Limb (tissue), 2 donors: ENCODE data around the gene PPARD.
"Not testable (repeated sequence)": the region's sequence is repeated elsewhere in the genome, so short reads cannot be mapped to it uniquely, and the experiment has no call there.

ENCODE experiments used
- DNase-seq, 2 donors: peaks; one replicate each; pipeline ENCODE4 v3.0.0-alpha.2; 2016; ENCODE audit errors: extremely low spot score in 2 of 2

Gene PPARD

DNA sequence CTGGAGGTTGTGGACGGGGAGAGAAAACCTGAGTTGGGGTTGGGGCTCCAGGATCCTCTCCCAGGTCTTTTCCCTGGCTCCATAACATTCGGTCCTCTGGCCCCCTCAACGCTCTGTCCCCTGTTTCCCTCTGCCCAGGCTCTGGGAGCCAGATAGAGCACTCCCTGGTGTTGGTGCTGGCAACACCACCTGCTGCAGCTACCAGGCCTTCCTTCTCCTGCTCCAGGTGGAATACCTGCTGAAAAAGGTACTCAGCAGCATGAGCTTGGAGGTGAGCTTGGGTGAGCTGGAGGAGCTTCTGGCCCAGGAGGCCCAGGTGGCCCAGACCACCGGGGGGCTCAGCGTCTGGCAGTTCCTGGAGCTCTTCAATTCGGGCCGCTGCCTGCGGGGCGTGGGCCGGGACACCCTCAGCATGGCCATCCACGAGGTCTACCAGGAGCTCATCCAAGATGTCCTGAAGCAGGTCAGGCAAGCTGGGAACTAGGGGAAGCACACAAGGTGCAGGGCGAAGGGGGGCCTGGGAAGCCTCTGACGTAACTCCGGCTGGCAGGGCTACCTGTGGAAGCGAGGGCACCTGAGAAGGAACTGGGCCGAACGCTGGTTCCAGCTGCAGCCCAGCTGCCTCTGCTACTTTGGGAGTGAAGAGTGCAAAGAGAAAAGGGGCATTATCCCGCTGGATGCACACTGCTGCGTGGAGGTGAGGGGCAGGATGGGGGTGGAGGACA is 30.1 kb upstream of the PPARD start:
- no peak for DNase-seq

DNA sequence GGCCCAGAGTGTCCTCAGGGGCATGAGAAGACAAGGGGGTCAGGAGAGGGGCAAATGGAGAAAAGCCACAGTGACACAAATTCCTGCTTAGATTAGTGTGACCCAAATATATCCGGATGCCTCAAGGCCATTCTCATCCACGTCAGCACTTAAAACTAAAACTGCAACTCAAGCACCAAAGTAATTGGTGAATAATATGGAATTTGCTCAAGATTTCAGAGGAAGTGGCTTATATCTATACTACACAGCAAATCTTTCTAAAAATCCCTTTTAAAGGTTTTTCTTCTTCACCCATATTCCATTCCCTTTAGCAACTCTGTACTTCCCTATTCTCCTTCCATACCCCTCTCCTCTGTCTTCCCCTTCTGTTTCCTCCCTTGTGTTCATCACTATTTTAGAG is 29.6 kb upstream of the PPARD start:
- DNase-seq: no peak

DNA sequence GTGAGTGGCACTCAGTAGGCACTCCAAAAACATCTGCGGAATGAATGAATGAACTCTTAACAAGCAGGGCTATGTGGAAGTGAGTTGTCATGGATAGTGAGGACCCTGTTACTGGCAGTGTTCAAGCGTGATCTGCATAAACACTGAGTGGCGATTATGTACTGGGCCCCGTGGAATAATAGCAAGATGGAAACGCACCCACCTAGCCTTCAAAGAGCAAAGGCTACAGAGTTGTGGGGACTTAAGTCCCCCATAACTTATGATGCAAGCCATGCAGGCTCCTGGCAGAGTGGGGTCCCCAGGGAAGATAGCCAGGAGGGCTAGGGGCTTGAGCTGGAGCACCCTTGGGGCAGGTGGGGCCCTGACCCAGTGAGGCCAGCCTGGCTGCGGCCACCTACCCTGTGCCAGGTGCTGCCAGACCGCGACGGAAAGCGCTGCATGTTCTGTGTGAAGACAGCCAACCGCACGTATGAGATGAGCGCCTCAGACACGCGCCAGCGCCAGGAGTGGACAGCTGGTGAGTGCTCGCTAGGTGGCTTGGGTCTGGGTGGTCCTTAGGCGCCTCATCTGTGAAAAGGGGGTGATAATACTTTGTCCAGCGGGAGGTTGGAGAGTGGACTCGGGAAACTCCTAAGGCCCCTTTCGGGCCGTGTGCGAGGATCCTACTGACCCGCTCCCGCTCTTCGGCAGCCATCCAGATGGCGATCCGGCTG is 24.7 kb upstream of the PPARD start:
- DNase-seq: peak in 1 of 2 donors; percentile 6

DNA sequence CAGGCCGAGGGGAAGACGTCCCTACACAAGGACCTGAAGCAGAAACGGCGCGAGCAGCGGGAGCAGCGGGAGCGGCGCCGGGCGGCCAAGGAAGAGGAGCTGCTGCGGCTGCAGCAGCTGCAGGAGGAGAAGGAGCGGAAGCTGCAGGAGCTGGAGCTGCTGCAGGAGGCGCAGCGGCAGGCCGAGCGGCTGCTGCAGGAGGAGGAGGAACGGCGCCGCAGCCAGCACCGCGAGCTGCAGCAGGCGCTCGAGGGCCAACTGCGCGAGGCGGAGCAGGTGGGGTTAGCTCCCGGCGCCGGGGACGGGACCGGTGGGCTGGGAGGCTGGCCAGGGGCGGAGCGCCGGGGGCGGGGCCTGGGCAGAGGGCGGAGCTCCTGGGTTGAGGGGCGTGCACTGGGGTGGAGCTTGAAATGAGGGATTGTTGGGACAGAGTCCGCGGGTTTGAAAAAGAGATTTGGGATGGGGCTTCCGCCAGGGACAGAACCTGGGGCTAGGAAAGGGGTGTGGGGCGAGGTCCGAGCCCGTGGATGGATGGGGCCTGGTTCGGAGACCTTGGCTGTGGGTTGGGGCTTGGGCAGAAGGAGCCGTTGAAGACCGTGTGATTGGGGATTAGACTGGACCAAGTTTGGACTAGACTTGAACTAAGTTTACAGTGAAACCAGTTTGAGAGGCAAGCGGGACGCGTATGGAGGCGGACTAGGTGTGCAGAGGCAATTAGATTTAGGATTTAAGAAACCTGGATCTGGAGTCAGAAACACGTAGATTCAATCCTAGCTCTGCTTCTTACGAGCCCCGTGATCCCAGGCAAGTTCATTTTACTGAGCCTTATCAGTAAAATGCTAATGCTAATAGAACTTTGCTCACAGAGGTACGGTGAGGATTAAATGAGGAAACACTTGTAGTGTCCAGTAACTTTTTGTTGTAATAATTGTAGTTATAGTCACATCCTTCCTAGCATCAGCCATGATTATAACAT is 23.9 kb upstream of the PPARD start:
- DNase-seq: peak; percentile 76 to 96

DNA sequence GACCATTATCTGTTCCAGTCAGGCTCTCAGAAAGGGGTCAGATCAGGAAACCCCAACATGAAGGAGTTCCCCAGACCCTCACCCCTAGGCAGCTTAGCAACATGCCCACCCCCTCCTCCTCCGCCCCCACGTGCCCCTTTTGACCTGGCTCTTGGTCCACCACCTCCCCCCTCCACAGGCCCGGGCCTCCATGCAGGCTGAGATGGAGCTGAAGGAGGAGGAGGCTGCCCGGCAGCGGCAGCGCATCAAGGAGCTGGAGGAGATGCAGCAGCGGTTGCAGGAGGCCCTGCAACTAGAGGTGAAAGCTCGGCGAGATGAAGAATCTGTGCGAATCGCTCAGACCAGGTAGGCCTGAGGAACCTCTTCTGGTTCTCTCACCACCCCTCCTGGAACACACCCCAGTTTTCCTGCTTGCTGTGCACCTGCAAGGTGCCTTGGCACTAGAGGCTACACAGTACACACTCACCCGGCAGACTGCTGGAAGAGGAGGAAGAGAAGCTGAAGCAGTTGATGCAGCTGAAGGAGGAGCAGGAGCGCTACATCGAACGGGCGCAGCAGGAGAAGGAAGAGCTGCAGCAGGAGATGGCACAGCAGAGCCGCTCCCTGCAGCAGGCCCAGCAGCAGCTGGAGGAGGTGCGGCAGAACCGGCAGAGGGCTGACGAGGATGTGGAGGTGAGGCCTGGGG is 22.9 kb upstream of the PPARD start:
- no peak for DNase-seq

DNA sequence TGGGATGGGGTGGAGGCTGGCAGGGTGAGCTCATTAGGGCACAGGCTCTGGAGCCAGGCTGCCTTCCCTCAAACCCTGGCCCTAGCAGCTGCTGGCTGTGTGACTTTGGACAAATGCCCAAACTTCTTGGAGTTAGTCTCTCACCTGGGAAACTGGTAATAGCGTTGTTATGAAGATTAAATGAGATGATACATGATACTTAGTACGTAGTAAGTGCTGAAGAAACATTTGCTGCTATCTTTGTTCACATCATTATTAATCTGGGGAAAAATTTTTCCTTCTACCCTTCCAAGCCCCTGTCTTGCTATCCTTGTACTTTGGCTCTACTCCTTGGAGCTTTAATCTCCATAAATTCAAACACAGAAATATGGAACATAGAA is 22.3 kb upstream of the PPARD start:
- DNase-seq: no peak

DNA sequence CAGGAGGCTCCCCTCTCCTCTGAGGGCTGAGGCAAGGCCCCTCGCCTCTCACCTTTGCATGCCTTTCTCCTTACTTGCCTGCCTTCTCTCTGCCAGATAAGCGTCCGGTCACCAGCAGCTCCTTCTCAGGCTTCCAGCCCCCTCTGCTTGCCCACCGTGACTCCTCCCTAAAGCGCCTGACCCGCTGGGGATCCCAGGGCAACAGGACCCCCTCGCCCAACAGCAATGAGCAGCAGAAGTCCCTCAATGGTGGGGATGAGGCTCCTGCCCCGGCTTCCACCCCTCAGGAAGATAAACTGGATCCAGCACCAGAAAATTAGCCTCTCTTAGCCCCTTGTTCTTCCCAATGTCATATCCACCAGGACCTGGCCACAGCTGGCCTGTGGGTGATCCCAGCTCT is 21.3 kb upstream of the PPARD start:
- no peak for DNase-seq

DNA sequence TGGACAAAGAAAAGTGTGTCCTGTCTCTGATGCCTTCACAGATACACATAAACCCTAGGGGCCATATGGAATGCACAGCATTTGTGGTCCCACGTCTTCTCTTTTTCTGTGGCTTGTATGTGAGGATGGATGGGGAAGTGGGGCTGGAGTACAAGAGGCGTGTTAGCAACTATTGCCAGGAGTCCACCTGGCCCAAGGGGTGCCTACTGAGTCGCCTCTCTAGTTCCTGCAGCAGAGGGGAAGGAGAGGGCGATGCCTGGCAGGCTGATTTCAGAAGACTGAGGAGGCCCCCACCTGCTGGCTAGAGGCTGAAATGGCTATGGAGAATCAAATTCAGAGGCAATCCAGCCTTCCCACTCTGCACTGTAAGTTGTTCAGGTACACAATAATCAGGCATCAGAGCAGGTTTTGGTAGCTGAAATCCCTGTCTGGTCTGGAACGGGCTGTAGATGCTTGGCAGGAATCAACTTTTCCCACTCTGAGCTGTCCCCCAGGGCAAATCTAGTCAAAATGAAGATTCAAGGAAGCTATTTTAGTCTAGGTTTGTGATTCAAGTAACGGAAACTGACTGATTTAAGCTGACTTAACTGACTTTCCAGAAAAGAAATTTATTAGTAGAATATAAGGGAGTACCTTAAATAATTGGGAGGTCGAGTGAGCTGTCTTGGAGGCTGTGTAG is 14.9 kb upstream of the PPARD start:
- DNase-seq: peak; percentile 32 to 59

DNA sequence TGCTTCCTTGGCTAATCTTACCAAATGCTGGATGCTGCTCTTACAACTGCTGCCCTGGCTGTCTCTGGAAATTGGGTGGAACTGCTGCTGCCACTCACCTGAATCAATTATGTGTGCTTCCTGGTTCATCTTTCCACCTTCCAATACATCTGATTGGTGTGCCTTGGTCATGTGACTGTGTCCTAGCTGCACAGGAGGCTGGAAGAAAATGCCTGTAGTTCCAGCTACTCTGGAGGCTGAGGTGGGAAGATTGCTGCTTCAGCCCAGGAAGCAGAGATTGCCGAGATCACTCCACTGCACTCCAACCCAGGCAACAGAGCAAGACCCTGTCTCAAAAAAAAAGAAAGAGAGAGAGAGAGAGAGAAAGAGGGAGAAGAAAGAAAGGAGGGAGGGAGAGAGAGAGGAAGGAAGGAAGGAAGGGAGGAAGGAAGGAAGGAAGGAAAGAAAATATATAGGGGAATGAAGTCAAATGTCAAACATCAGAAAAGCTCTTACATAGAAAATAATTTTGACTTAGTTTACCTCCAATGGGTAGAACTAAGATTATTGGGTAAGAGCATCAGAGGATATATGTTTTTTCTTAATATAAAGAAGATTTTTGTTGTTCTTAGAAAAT is 14.1 kb upstream of the PPARD start:
- DNase-seq: no peak

DNA sequence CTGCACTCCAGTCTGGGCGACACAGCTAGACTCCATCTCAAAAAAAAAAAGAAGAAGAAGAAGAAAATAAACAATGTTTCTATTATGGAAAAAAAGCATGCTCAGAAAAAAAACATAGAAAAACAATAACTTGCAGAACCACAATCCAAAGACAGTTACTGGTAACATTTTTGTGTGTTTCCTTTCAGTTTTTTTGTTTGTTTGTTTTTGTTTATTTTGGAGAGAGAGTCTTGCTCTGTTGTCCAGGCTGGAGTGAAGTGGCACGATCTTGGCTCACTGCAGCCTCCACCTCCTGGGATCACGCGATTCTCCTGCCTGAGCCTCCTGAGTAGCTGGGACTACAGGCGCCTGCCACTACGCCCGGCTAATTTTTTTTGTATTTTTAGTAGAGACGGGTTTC is 13.4 kb upstream of the PPARD start:
- not testable (repeated sequence) for DNase-seq

DNA sequence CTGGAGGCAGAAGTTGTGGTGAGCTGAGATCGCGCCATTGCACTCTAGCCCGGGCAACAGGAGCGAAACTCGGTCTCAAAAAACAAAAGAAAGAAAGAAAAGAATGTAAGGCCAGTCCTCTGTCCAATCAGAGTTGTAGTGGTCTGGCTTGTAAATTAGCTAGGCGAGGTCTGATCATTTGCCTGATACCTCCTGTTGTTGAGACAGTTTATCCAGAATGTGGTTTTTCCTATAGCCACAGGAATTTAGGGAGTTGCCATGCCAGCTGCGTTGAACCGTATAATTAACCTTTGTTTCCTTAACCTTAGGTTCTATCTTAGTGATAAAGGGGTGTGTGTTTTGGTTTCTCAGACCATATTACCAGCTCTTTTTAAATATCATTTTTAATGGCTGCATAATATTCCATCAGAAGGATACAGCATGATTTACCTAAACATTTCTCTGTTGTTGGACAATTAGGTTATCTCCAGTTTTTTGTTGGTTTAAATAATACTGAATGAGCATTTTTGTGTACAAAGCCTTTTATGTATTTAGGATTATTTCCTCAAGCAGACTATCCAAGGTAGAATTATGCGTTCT is 11.7 kb upstream of the PPARD start:
- no peak for DNase-seq

DNA sequence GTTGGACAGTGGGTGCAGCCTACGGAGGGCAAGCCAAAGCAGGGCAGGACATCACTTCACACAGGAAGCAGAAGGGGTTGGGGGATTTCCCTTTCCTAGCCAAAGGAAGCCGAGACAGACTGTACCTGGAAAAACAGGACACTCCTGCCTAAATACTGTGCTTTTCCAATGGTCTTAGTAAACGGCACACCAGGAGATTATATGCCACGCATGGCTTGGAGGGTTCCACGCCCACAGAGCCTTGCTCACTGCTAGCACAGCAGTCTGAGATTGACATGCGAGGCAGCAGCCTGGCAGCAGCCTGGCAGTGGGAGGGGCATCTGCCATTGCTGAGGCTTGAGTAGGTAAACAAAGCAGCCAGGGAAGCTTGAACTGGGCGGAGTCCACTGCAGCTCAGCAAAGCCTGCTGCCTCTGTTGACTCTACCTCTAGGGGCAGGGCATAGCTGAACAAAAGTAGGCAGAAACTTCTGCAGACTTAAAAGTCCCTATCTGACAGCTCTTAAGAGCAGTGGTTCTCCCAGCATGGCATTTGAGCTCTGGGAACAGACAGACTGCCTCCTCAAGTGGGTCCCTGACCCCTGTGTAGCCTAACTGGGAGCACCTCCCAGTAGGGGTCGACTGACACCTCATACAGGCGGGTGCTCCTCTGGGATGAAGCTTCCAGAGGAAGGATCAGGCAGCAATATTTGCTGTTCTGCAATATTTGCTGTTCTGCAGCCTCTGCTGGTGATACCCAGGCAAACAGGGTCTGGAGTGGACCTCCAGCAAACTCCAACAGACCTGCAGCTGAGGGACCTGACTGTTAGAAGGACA is 10.1 kb upstream of the PPARD start:
- DNase-seq: not testable (repeated sequence)

DNA sequence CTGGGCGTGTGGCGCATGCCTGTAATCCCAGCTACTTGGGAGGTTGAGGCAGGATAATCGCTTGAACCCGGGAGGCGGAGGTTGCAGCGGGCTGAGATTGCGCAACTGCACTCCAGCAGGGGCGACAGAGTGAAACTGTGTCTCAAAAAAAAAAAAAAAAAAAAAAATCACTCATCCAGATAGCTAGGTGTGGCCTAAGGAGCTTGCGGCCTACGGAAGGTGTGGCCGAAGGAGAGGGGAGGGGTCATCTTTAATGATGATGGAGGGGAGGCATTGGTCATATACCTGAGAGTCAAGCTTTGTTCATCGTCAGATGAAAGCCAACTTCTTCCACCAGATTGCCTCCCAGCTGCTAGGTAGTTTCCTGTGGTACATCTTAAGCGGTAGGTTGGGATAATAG is 801 bp upstream of the PPARD start:
- no peak for DNase-seq

DNA sequence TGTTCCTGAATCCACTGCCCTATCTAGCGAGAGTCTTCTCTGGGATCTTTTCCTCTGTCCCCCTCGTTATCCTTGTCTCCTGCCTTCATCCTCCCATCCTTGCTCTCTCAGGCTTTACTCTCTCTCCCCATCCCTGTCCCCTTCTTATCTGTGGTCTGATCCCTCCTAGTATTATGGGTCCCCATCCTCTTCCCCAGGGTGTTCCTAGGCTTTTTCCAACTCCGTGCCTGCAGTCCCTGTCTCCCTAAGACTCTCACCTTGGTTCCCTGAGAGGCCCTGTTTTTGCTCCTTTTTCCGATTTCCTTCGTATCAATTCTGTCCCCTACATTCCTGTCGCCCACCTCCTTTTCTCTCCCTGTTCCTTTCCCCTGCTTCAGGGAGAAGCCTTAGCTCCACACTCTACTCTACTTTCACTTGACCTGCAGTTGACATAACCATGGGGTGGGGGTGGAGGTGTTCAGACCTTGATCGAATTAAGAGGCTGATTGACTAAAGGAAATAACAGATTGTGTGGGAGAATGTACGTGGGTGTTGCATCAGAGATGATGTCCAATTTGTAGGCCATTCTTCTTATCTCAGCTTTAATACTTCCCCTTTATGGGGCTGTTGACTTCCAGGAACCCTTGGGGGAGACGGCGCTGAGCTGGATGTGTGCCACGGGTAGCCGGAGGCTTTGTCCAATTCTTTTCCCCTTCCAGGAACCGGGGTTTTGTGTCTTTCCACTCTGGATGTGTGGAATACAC is 905 bp downstream of the PPARD start:
- DNase-seq: peak in 1 of 2 donors; percentile 42

DNA sequence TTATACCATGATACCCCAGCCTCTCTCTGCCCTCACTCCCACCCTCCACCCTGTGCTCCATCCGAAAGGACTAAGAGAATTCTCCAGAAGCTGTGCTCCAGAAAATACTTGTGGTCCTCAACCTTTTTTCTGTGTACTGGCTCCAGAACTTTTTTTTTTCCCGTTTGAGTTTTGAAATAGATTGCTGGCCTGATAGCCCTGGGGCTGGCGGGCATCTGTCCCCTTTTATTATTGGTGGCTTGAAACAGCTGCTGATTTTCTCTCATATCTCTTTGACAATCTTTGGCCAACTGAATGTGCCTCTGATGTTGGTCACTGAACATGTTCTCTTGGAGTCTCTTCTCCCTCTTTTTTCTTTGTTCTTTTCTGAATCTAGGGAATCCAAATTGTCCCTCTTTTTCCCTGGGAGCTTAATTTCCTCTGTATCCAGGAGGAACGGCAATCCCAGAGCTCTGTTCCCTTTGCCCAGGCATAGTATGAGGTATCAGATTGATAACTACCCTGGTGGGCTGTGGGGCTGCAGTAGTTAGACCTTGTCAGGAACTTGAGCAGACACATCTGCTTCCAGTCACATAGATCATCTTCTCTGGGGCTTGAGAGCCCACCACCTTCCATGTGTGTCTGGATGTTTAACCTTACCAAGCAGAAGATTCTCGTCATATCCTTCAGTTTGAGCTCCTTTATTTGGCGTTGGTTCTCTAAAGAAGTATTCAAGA is 1.6 kb downstream of the PPARD start:
- no peak for DNase-seq

DNA sequence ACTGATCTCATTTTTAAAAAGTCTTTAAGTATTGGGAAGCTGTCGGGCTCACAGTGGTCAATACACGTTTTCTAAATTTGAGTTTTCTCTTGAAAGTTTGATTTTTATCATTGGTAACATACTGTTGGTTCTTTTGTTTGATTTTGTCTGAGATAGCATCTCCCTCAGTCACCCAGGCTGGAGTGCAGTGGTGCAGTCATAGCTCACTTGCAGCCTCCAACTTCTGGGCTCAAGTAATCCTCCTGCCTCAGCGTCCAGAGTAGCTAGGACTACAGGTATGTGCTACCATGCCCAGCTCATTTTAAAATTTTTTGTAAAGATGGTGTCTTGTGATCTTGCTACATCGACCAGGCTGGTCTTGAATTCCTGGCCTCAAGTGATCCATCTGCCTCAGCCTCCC is 9.1 kb downstream of the PPARD start:
- DNase-seq: no peak

DNA sequence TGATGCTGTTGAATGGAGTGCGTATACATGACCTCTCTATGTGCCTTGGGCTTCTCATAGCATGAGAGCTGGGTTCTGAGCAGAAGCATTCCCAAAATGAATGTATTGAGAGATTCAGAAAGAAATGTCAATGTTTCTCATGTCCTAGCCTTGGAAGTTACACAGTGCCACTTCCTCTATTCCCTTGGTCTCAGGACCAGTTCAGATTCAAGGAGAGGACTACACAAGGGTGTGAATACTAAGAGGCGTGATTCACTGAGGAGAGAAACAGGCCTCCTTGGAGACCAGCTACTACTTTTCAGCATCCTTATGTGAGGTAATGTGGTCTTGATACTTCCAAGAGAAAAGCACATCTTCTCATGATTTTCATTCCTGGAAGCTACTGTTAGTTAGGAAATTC is 10.4 kb downstream of the PPARD start:
- no peak for DNase-seq
